PC-9 (cell line): ENCODE results near the gene SUPT20H. TPM values are rescaled to one million over a fixed set of nuclear protein-coding genes. Genes with fewer than 3 reads are reported as not detected.

Experiments
- BruUV-seq: library from RNA; stranded (reverse); fragments of 400-500 nt; replicated peaks from 2 replicates; lab custom pipeline; 2021; lab: Mats Ljungman, UMichigan
- CTCF ChIA-PET: fragments of 300-600 bp; sonication (Branson Sonifier 250); formaldehyde crosslinking; loops from one replicate; lab custom pipeline; 2022; ENCODE audit warnings: antibody characterized with exemption; lab: Charles Lee
- POLR2A ChIA-PET: fragments of 300-600 bp; sonication (Branson Sonifier 250); formaldehyde crosslinking; loops from one replicate; lab custom pipeline; 2022; ENCODE audit warnings: antibody characterized with exemption; ENCODE audit not compliant: unreplicated experiment; lab: Charles Lee
- DNase-seq, 2 experiments: peaks; one replicate each; pipeline versions ENCODE4 v3.0.0 to v3.0.0-alpha.2; 2015 to 2022; ENCODE audit warnings: mixed read lengths in 1 of 2
- H2AFZ ChIP-seq: fragments of 200-600 bp; sonication (generic); 2 replicates; pipeline ENCODE4 v1.8.1; 2017; ENCODE audit warnings: antibody characterized with exemption
- H3F3A ChIP-seq: fragments of 200-600 bp; sonication (generic); 2 replicates; pipeline ENCODE4 v1.8.1; 2017; ENCODE audit warnings: antibody characterized with exemption, mild to moderate bottlenecking, low read depth; ENCODE audit not compliant: insufficient read depth
- H3K27ac ChIP-seq: fragments of 200-600 bp; sonication (generic); 2 replicates; pipeline ENCODE4 v1.6.1; 2016; ENCODE audit warnings: mixed run types
- H3K27me3 ChIP-seq: fragments of 200-600 bp; sonication (generic); 2 replicates; pipeline ENCODE4 v1.6.1; 2016; ENCODE audit warnings: low read depth, mixed run types; ENCODE audit not compliant: insufficient read depth
- H3K36me3 ChIP-seq: fragments of 200-600 bp; sonication (generic); 2 replicates; pipeline ENCODE4 v1.6.1; 2016; ENCODE audit warnings: low read depth, mixed run types
- H3K4me1 ChIP-seq: fragments of 200-600 bp; sonication (generic); replicated peaks from 2 replicates; pipeline ENCODE4 v1.6.1; 2016; ENCODE audit warnings: mixed run types; ENCODE audit not compliant: insufficient read depth
- H3K4me2 ChIP-seq: fragments of 200-600 bp; sonication (generic); 2 replicates; pipeline ENCODE4 v1.6.1; 2017; ENCODE audit warnings: mixed run types
- H3K4me3 ChIP-seq: fragments of 200-600 bp; sonication (generic); 2 replicates; pipeline ENCODE4 v1.6.1; 2016; ENCODE audit warnings: mixed run types
- H3K79me2 ChIP-seq: fragments of 200-600 bp; sonication (generic); 2 replicates; pipeline ENCODE4 v1.6.1; 2017; ENCODE audit warnings: low read depth, mixed run types
- H3K9me2 ChIP-seq: fragments of 200-600 bp; sonication (generic); 2 replicates; pipeline ENCODE4 v1.8.1; 2017; ENCODE audit warnings: mild to moderate bottlenecking; ENCODE audit not compliant: insufficient read depth
- H3K9me3 ChIP-seq: fragments of 200-600 bp; sonication (generic); 2 replicates; pipeline ENCODE4 v1.8.1; 2016; ENCODE audit warnings: low read depth; ENCODE audit not compliant: insufficient read depth
- H4K20me1 ChIP-seq: fragments of 200-600 bp; sonication (generic); 2 replicates; pipeline ENCODE4 v1.8.1; 2017; ENCODE audit not compliant: insufficient read depth
- CTCF ChIP-seq: fragments of 200-600 bp; sonication (generic); conservative IDR thresholded peaks from 2 replicates; pipeline ENCODE4 v1.6.1; 2017; ENCODE audit warnings: mixed run types, antibody characterized with exemption, mild to moderate bottlenecking, moderate library complexity
- EZH2 ChIP-seq: fragments of 200-600 bp; sonication (generic); IDR thresholded peaks from 2 replicates; pipeline ENCODE4 v1.8.0; 2017; ENCODE audit warnings: antibody characterized with exemption, low read depth
- intact Hi-C: fragments of 100-400 bp; cut with micrococcal nuclease; formaldehyde crosslinking; loops from one replicate; pipeline ENCODE4 v1.10.0; 2022; ENCODE audit not compliant: unreplicated experiment
- total RNA-seq: library from RNA; stranded (reverse); gene quantifications from 2 replicates; pipeline ENCODE4 v1.2.3, GENCODE V29; 2021

Gene SUPT20H
- total RNA-seq, 1 experiment from 2014 or later, result 44.1 TPM

GRCh38 chr13:36966404-36966803, 93.1 kb downstream of the SUPT20H start:
- DNase-seq, result no peak
- peaks cover 9% of the 10 kb centered on the region for H3F3A ChIP-seq
- no peaks in the 10 kb centered on the region for H3K27me3 ChIP-seq
- ChIA-PET CTCF (no interaction called here), POLR2A (no interaction called here)
- peak overlapping the region; percentile 56 for H3K27ac ChIP-seq
- no peaks in the 10 kb centered on the region for H3K9me2 ChIP-seq
- intact Hi-C loops, result no loop called here
- no peaks in the 10 kb centered on the region for H3K79me2 ChIP-seq
- H3K36me3 ChIP-seq, result peaks cover 33% of the 10 kb centered on the region
- peaks cover 15% of the 10 kb centered on the region for H3K4me1 ChIP-seq
- no peak overlapping the region for H2AFZ ChIP-seq
- no TSS peak for BruUV-seq
- no peaks in the 10 kb centered on the region for H4K20me1 ChIP-seq
- no peaks in the 10 kb centered on the region for H3K9me3 ChIP-seq
- no peak overlapping the region for H3K4me3 ChIP-seq
- peak overlapping the region; percentile 37 for H3K4me2 ChIP-seq
- TF ChIP-seq EZH2 (no peak), CTCF (no peak)

- Histone ChIP-seq H3K4me1 (peaks cover 15% of the 10 kb centered on the region), H3K9me3 (no peaks in the 10 kb centered on the region), H3K36me3 (peaks cover 33% of the 10 kb centered on the region), H4K20me1 (no peaks in the 10 kb centered on the region), H3F3A (peaks cover 9% of the 10 kb centered on the region), H3K9me2 (no peaks in the 10 kb centered on the region), H3K4me2 (peak overlapping the region; percentile 37), H2AFZ (no peak overlapping the region), H3K4me3 (no peak overlapping the region), H3K79me2 (no peaks in the 10 kb centered on the region), H3K27me3 (no peaks in the 10 kb centered on the region), H3K27ac (peak overlapping the region; percentile 56)
- intact Hi-C loops, result no loop called here
- ChIA-PET CTCF (no interaction called here), POLR2A (no interaction called here)
- no peak for TF ChIP-seq CTCF
- no peak for TF ChIP-seq EZH2
- BruUV-seq, result no TSS peak
- peak; percentile 55 to 88 for DNase-seq
Measured at GRCh38 chr13:36965767-36966166, 93.7 kb downstream of the SUPT20H start.

- no TSS peak for BruUV-seq
- H3K4me2 ChIP-seq, result no peak overlapping the region
- H3K9me2 ChIP-seq, result no peaks in the 10 kb centered on the region
- no peaks in the 10 kb centered on the region for H3K79me2 ChIP-seq
- no peaks in the 10 kb centered on the region for H3K27me3 ChIP-seq
- H2AFZ ChIP-seq, result no peak overlapping the region
- no peaks in the 10 kb centered on the region for H3K4me1 ChIP-seq
- H3K9me3 ChIP-seq, result no peaks in the 10 kb centered on the region
- DNase-seq, result no peak
- intact Hi-C loops, result no loop called here
- POLR2A ChIA-PET, result no interaction called here
- H3K36me3 ChIP-seq, result peaks cover 35% of the 10 kb centered on the region
- TF ChIP-seq EZH2 (no peak), CTCF (no peak)
- no peak overlapping the region for H3K4me3 ChIP-seq
- H3K27ac ChIP-seq, result no peak overlapping the region
- H3F3A ChIP-seq, result no peaks in the 10 kb centered on the region
- CTCF ChIA-PET, result no interaction called here
- no peaks in the 10 kb centered on the region for H4K20me1 ChIP-seq
Measured at GRCh38 chr13:36959456-36960116, 99.9 kb downstream of the SUPT20H start.

Other genes starting within 250 kb of the SUPT20H start
- gene RFXAP, start 240.5 kb downstream of the SUPT20H start, total RNA-seq, result 3.9 and 5.6 TPM in 2 replicates
- 0.94 and 1.4 TPM in 2 replicates for gene SMAD9, start 139.4 kb downstream of the SUPT20H start, total RNA-seq
- gene ALG5, start 60.3 kb downstream of the SUPT20H start, total RNA-seq, result 17.7 and 18.8 TPM in 2 replicates
- gene EXOSC8, start 58.9 kb downstream of the SUPT20H start, total RNA-seq, result 44.1 and 51.2 TPM in 2 replicates
- gene CSNK1A1L, start 46.0 kb upstream of the SUPT20H start, total RNA-seq, result not detected in 2 replicates